MG63 (cell line): ENCODE measurements around the gene PPP1R12A. TPM values are rescaled to one million over a fixed set of nuclear protein-coding genes. Genes with fewer than 3 reads are reported as not detected.
"Not testable (repeated sequence)": the region's sequence is repeated elsewhere in the genome, so short reads cannot be mapped to it uniquely, and the experiment has no call there.

Experiments used
- DNase-seq: peaks from one replicate; pipeline ENCODE4 v3.0.0-alpha.2; 2020
- H3K27me3 ChIP-seq: fragments of 250-450 bp; sonication (Bioruptor Pico); 2 replicates; pipeline ENCODE4 v1.5.1; 2020; ENCODE audit warnings: mild to moderate bottlenecking, moderate library complexity
- H3K36me3 ChIP-seq: fragments of 250-450 bp; sonication (Bioruptor Pico); 2 replicates; pipeline ENCODE4 v1.5.1; 2020; ENCODE audit warnings: mild to moderate bottlenecking, moderate library complexity
- H3K4me3 ChIP-seq: fragments of 250-450 bp; sonication (Bioruptor Pico); 2 replicates; pipeline ENCODE4 v1.5.1; 2020; ENCODE audit warnings: mild to moderate bottlenecking, moderate library complexity
- H3K9me3 ChIP-seq: fragments of 250-450 bp; sonication (Bioruptor Pico); 2 replicates; pipeline ENCODE4 v1.5.1; 2020; ENCODE audit warnings: mild to moderate bottlenecking, moderate library complexity
- total RNA-seq: library from RNA; depleted of rRNA; stranded (reverse); fragments of >200 nt; shearing (Covaris generic); gene quantifications from 2 replicates; pipeline ENCODE4 v1.2.3, GENCODE V29; 2014; ENCODE audit warnings: low replicate concordance

Gene PPP1R12A
- total RNA-seq, 1 experiment from 2014 or later = 47.4 TPM

GRCh38 chr12:79841248-79841877 lies 93.5 kb downstream of the PPP1R12A start:
- H3K27me3 ChIP-seq = no peaks in the 10 kb centered on the region
- no peak for DNase-seq
- H3K4me3 ChIP-seq = no peak overlapping the region
- H3K9me3 ChIP-seq = peaks cover 19% of the 10 kb centered on the region
- H3K36me3 ChIP-seq = peaks cover 74% of the 10 kb centered on the region

- peaks cover 17% of the 10 kb centered on the region for H3K9me3 ChIP-seq
- H3K27me3 ChIP-seq = no peaks in the 10 kb centered on the region
- no peak for DNase-seq
- no peak overlapping the region for H3K4me3 ChIP-seq
- peaks cover 59% of the 10 kb centered on the region for H3K36me3 ChIP-seq
Measured at GRCh38 chr12:79838359-79838758, 96.5 kb downstream of the PPP1R12A start.

- no peak for DNase-seq
- Histone ChIP-seq H3K36me3 (peaks cover 52% of the 10 kb centered on the region), H3K4me3 (no peak overlapping the region), H3K27me3 (no peaks in the 10 kb centered on the region), H3K9me3 (peaks cover 17% of the 10 kb centered on the region)
Measured at GRCh38 chr12:79837575-79837974, 97.3 kb downstream of the PPP1R12A start.

GRCh38 chr12:79835377-79835843 lies 99.5 kb downstream of the PPP1R12A start:
- H3K9me3 ChIP-seq = peaks cover 15% of the 10 kb centered on the region
- H3K4me3 ChIP-seq = no peak overlapping the region
- no peaks in the 10 kb centered on the region for H3K27me3 ChIP-seq
- DNase-seq = no peak
- peaks cover 52% of the 10 kb centered on the region for H3K36me3 ChIP-seq

GRCh38 chr12:79834712-79835376 lies 100.1 kb downstream of the PPP1R12A start:
- Histone ChIP-seq H3K36me3 (peaks cover 50% of the 10 kb centered on the region), H3K9me3 (peaks cover 15% of the 10 kb centered on the region), H3K27me3 (no peaks in the 10 kb centered on the region), H3K4me3 (no peak overlapping the region)
- no peak for DNase-seq

GRCh38 chr12:79830440-79830839 lies 104.5 kb downstream of the PPP1R12A start:
- Histone ChIP-seq H3K27me3 (no peaks in the 10 kb centered on the region), H3K4me3 (no peak overlapping the region), H3K36me3 (peaks cover 47% of the 10 kb centered on the region), H3K9me3 (no peaks in the 10 kb centered on the region)
- no peak for DNase-seq

- no peak for DNase-seq
- H3K9me3 ChIP-seq = no peaks in the 10 kb centered on the region
- H3K27me3 ChIP-seq = no peaks in the 10 kb centered on the region
- H3K4me3 ChIP-seq = no peak overlapping the region
- H3K36me3 ChIP-seq = peaks cover 43% of the 10 kb centered on the region
Measured at GRCh38 chr12:79828924-79829323, 106.0 kb downstream of the PPP1R12A start.

- Histone ChIP-seq H3K36me3 (peaks cover 43% of the 10 kb centered on the region), H3K27me3 (no peaks in the 10 kb centered on the region), H3K9me3 (no peaks in the 10 kb centered on the region), H3K4me3 (no peak overlapping the region)
- DNase-seq = no peak
Measured at GRCh38 chr12:79827484-79827883, 107.4 kb downstream of the PPP1R12A start.

GRCh38 chr12:79826267-79827128 lies 108.4 kb downstream of the PPP1R12A start:
- Histone ChIP-seq H3K36me3 (peaks cover 39% of the 10 kb centered on the region), H3K27me3 (no peaks in the 10 kb centered on the region), H3K4me3 (no peak overlapping the region), H3K9me3 (no peaks in the 10 kb centered on the region)
- DNase-seq = no peak

GRCh38 chr12:79822475-79822874 lies 112.4 kb downstream of the PPP1R12A start:
- Histone ChIP-seq H3K27me3 (no peaks in the 10 kb centered on the region), H3K9me3 (no peaks in the 10 kb centered on the region), H3K4me3 (no peak overlapping the region), H3K36me3 (peaks cover 36% of the 10 kb centered on the region)
- no peak for DNase-seq

GRCh38 chr12:79818856-79819255 lies 116.0 kb downstream of the PPP1R12A start:
- Histone ChIP-seq H3K36me3 (peaks cover 37% of the 10 kb centered on the region), H3K9me3 (no peaks in the 10 kb centered on the region), H3K27me3 (no peaks in the 10 kb centered on the region), H3K4me3 (no peak overlapping the region)
- no peak for DNase-seq

- peak; percentile 10 for DNase-seq
- not testable (repeated sequence) for H3K27me3 ChIP-seq, H3K4me3 ChIP-seq, H3K9me3 ChIP-seq
- peaks cover 61% of the 10 kb centered on the region for H3K36me3 ChIP-seq
Measured at GRCh38 chr12:79784366-79785065, 150.4 kb downstream of the PPP1R12A start.

GRCh38 chr12:79782172-79782900 lies 152.6 kb downstream of the PPP1R12A start:
- Histone ChIP-seq H3K36me3 (peaks cover 44% of the 10 kb centered on the region), H3K27me3 (no peaks in the 10 kb centered on the region), H3K9me3 (no peaks in the 10 kb centered on the region), H3K4me3 (no peak overlapping the region)
- DNase-seq = no peak

- no peaks in the 10 kb centered on the region for H3K9me3 ChIP-seq
- peaks cover 35% of the 10 kb centered on the region for H3K36me3 ChIP-seq
- H3K4me3 ChIP-seq = no peak overlapping the region
- no peaks in the 10 kb centered on the region for H3K27me3 ChIP-seq
- no peak for DNase-seq
Measured at GRCh38 chr12:79778802-79779448, 156.0 kb downstream of the PPP1R12A start.

GRCh38 chr12:79776111-79776510 lies 158.8 kb downstream of the PPP1R12A start:
- Histone ChIP-seq H3K27me3 (no peaks in the 10 kb centered on the region), H3K9me3 (no peaks in the 10 kb centered on the region), H3K36me3 (peaks cover 32% of the 10 kb centered on the region), H3K4me3 (no peak overlapping the region)
- DNase-seq = no peak
